Testis (tissue), 2 donors: ENCODE results near the gene ACSS1.

Experiments
- CTCF ChIP-seq, 3 experiments: fragments of 450-650 bp in 2 of 3; fragments of 200-600 bp in 1 of 3; sonication (generic) in 1 of 3; IDR thresholded peaks; one replicate each; pipeline ENCODE4 v1.5.1; 2016 to 2019; ENCODE audit warnings: antibody characterized with exemption in 3 of 3, mild to moderate bottlenecking in 2 of 3, moderate library complexity in 1 of 3
- POLR2A ChIP-seq: fragments of 450-650 bp; IDR thresholded peaks from one replicate; pipeline ENCODE4 v1.6.1; 2017; ENCODE audit warnings: antibody characterized with exemption, mild to moderate bottlenecking, moderate library complexity

GRCh38 chr20:24998631-24999445, 59.1 kb downstream of the ACSS1 start:
- TF ChIP-seq CTCF (IDR thresholded peaks at IDR 0.05) (no peak), POLR2A (no peak)
